Gastrocnemius medialis (tissue), 4 donors: ENCODE data around the gene SCRG1. TPM values are rescaled to one million over a fixed set of nuclear protein-coding genes. Genes with fewer than 3 reads are reported as not detected.

Experiments used
- ATAC-seq, 2 donors: fragments of 150-250 bp; one replicate each; pipeline ENCODE4 v1.9.1; 2016
- DNase-seq, 2 donors: peaks; one replicate each; pipeline ENCODE4 v3.0.0-alpha.2; 2019
- H3K27ac ChIP-seq, 4 donors: fragments of 200-600 bp; sonication (generic); 1 replicate in 1 of 4; 2 replicates in 3 of 4; pipeline ENCODE4 v1.5.1; 2016 to 2018; ENCODE audit warnings: mild to moderate bottlenecking in 2 of 4, moderate library complexity in 1 of 4
- H3K27me3 ChIP-seq, 3 donors: fragments of 200-600 bp; sonication (generic) in 2 of 3; 1 replicate in 1 of 3; 2 replicates in 2 of 3; pipeline versions ENCODE4 v1.5.1 to v1.6.0; 2016 to 2019; ENCODE audit warnings: mild to moderate bottlenecking in 1 of 3, moderate library complexity in 1 of 3
- H3K36me3 ChIP-seq, 2 donors: fragments of 200-600 bp; sonication (generic) in 1 of 2; one replicate each; pipeline ENCODE4 v1.5.1; 2017 to 2018
- H3K4me1 ChIP-seq, 2 donors: fragments of 200-600 bp; sonication (generic) in 1 of 2; one replicate each; pipeline ENCODE4 v1.5.1; 2016 to 2017; ENCODE audit warnings: mild to moderate bottlenecking in 2 of 2
- H3K4me3 ChIP-seq, 4 donors: fragments of 200-600 bp; sonication (generic) in 3 of 4; 1 replicate in 1 of 4; 2 replicates in 3 of 4; pipeline ENCODE4 v1.5.1; 2016 to 2019; ENCODE audit warnings: mild to moderate bottlenecking in 2 of 4
- H3K9me3 ChIP-seq, 3 donors: fragments of 200-600 bp; sonication (generic) in 2 of 3; 1 replicate in 1 of 3; 2 replicates in 2 of 3; pipeline ENCODE4 v1.5.1; 2016 to 2019
- POLR2A ChIP-seq, 2 donors: fragments of 450-650 bp; IDR thresholded peaks; one replicate each; pipeline ENCODE4 v1.6.1; 2017; ENCODE audit warnings: antibody characterized with exemption in 2 of 2, mild to moderate bottlenecking in 2 of 2, moderate library complexity in 2 of 2
- in situ Hi-C, 4 donors: fragments of 200-750 bp; cut with MboI; loops; one replicate each; pipeline versions ENCODE4 v1.15.0 to v1.8.0; 2017; ENCODE audit warnings: low sequenced_read_pairs in 4 of 4
- intact Hi-C: fragments of 100-400 bp; cut with DNase I; formaldehyde crosslinking; loops from one replicate; pipeline ENCODE4 v1.15.1; 2023; ENCODE audit warnings: low total_unique reads
- total RNA-seq, 4 donors: library from RNA; depleted of rRNA; stranded (reverse); fragments of >200 nt; gene quantifications; one replicate each; pipeline versions ENCODE4 v1.1.0 to v1.2.3, GENCODE V29; 2016
- TF ChIP-seq, protein P1 (sequence below), 5 experiments: fragments of 450-650 bp in 3 of 5; fragments of 200-600 bp in 2 of 5; sonication (generic) in 2 of 5; IDR thresholded peaks in 4 of 5; conservative IDR thresholded peaks in 1 of 5; 1 replicate in 4 of 5; 2 replicates in 1 of 5; pipeline ENCODE4 v1.5.1; 2016 to 2019; ENCODE audit warnings: antibody characterized with exemption in 5 of 5, mild to moderate bottlenecking in 3 of 5, moderate library complexity in 3 of 5

Gene SCRG1
- total RNA-seq, 4 donors from 2014 or later: not detected

GRCh38 chr4:173360587-173361221 is 38.2 kb downstream of the SCRG1 start:
- ATAC-seq (no peak), DNase-seq (no peak)
- Histone ChIP-seq H3K36me3 (no peaks in the 10 kb centered on the region), H3K4me3 (no peak overlapping the region), H3K27me3 (no peaks in the 10 kb centered on the region), H3K9me3 (no peaks in the 10 kb centered on the region), H3K27ac (no peak overlapping the region), H3K4me1 (no peaks in the 10 kb centered on the region)
- TF ChIP-seq, protein P1, sequence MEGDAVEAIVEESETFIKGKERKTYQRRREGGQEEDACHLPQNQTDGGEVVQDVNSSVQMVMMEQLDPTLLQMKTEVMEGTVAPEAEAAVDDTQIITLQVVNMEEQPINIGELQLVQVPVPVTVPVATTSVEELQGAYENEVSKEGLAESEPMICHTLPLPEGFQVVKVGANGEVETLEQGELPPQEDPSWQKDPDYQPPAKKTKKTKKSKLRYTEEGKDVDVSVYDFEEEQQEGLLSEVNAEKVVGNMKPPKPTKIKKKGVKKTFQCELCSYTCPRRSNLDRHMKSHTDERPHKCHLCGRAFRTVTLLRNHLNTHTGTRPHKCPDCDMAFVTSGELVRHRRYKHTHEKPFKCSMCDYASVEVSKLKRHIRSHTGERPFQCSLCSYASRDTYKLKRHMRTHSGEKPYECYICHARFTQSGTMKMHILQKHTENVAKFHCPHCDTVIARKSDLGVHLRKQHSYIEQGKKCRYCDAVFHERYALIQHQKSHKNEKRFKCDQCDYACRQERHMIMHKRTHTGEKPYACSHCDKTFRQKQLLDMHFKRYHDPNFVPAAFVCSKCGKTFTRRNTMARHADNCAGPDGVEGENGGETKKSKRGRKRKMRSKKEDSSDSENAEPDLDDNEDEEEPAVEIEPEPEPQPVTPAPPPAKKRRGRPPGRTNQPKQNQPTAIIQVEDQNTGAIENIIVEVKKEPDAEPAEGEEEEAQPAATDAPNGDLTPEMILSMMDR (IDR thresholded peaks at IDR 0.05 in 4 of 5, conservative IDR thresholded peaks at IDR 0.05 in 1 of 5): no peak
- TF ChIP-seq POLR2A (IDR thresholded peaks at IDR 0.05): no peak
- in situ Hi-C loops: loop anchor here in 1 of 4 donors (25.0 kb wide), 1 partner anchor 927 kb away; the partner anchor contains the start of genes CEP44 and FBXO8
- intact Hi-C loops: no loop called here

DNA sequence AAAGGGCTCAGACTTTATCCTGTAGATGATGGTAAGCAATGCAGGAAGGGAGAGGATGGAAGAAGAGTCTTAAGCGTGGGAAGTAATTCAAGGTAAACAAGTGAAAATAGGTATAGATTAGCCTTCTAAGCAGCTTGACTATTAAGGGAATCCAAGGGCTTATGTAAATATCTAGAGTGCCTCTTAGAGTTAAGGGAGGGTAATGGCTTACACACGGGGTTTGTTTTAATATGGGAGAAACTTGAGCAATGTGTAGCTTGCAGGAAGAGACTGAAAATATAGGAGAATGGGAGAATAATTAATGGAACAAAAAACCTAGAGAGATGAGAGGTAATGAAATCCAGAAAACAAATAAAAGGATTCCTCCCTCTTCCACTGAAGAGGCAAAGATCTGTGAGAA is 41.0 kb downstream of the SCRG1 start:
- intact Hi-C loops (no loop called here), in situ Hi-C loops (loop anchor here in 1 of 4 donors (25.0 kb wide), 1 partner anchor 929 kb away; the partner anchor contains the start of genes CEP44 and FBXO8)
- TF ChIP-seq, protein P1 (IDR thresholded peaks at IDR 0.05 in 4 of 5, conservative IDR thresholded peaks at IDR 0.05 in 1 of 5): no peak
- TF ChIP-seq POLR2A (IDR thresholded peaks at IDR 0.05): no peak
- no peaks in the 10 kb centered on the region for H3K36me3 ChIP-seq
- H3K9me3 ChIP-seq: no peaks in the 10 kb centered on the region
- DNase-seq (no peak), ATAC-seq (no peak)
- H3K27me3 ChIP-seq: no peaks in the 10 kb centered on the region
- H3K4me3 ChIP-seq: no peak overlapping the region
- no peaks in the 10 kb centered on the region for H3K4me1 ChIP-seq
- no peak overlapping the region for H3K27ac ChIP-seq

DNA sequence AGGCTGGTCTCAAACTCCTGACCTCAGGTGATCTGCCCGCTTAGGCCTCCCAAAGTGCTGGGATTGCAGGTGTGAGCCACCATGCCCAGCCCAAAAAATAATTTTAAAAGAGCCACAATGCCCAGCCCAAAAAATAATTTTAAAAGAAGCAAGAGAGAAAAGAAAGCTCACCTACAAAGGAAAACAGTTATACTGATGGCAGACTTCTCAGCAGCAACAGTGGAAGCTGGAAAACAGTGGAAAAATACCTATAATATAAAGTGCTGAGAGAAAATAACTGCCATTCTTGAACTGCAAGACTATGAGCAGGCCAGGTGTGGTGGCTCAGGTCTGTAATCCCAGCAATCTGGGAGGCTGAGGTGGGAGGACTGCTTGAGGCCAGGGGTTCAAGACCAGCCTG is 51.4 kb downstream of the SCRG1 start:
- TF ChIP-seq POLR2A (IDR thresholded peaks at IDR 0.05): no peak
- TF ChIP-seq, protein P1 (IDR thresholded peaks at IDR 0.05 in 4 of 5, conservative IDR thresholded peaks at IDR 0.05 in 1 of 5): no peak
- Histone ChIP-seq H3K27ac (no peak overlapping the region), H3K36me3 (no peaks in the 10 kb centered on the region), H3K27me3 (no peaks in the 10 kb centered on the region), H3K9me3 (no peaks in the 10 kb centered on the region), H3K4me3 (no peak overlapping the region), H3K4me1 (no peaks in the 10 kb centered on the region)
- in situ Hi-C loops: loop anchor here in 1 of 4 donors (25.0 kb wide), 1 partner anchor 940 kb away; the partner anchor contains the start of genes CEP44 and FBXO8
- no peak for ATAC-seq
- no peak for DNase-seq
- intact Hi-C loops: no loop called here

GRCh38 chr4:173346074-173346473 is 52.8 kb downstream of the SCRG1 start:
- Histone ChIP-seq H3K27me3 (no peaks in the 10 kb centered on the region), H3K27ac (no peak overlapping the region), H3K4me1 (no peaks in the 10 kb centered on the region), H3K36me3 (no peaks in the 10 kb centered on the region), H3K9me3 (no peaks in the 10 kb centered on the region), H3K4me3 (no peak overlapping the region)
- intact Hi-C loops: no loop called here
- in situ Hi-C loops: loop anchor here in 1 of 4 donors (25.0 kb wide), 1 partner anchor 941 kb away; the partner anchor contains the start of genes CEP44 and FBXO8
- ATAC-seq (no peak), DNase-seq (no peak)
- TF ChIP-seq, protein P1 (IDR thresholded peaks at IDR 0.05 in 4 of 5, conservative IDR thresholded peaks at IDR 0.05 in 1 of 5): no peak
- no peak for TF ChIP-seq POLR2A (IDR thresholded peaks at IDR 0.05)
